Stimulated activated naive CD4-positive, alpha-beta T cell (primary cell): ENCODE data around the gene TAF1.
A peak's percentile ranks its signal among the peaks of the same experiment; 100 is the strongest.
"Not testable (repeated sequence)": the region's sequence is repeated elsewhere in the genome, so short reads cannot be mapped to it uniquely, and the experiment has no call there.

Experiments used
- DNase-seq, 6 experiments: peaks; one replicate each; lab custom pipeline; 2025; lab: John Stamatoyannopoulos, UW

The TAF1 gene

GRCh38 chrX:71439420-71439819 is 73.3 kb downstream of the TAF1 start:
- no peak for DNase-seq

- no peak for DNase-seq
These were observed 73.7 kb downstream of the TAF1 start for GRCh38 chrX:71439896-71440295.

GRCh38 chrX:71440401-71440800 is 74.2 kb downstream of the TAF1 start:
- DNase-seq: no peak

GRCh38 chrX:71441809-71442208 is 75.7 kb downstream of the TAF1 start:
- DNase-seq: not testable (repeated sequence)

GRCh38 chrX:71450433-71451106 is 84.4 kb downstream of the TAF1 start:
- no peak for DNase-seq

- not testable (repeated sequence) for DNase-seq
These were observed 85.4 kb downstream of the TAF1 start for GRCh38 chrX:71451518-71451917.

- no peak for DNase-seq
These were observed 86.9 kb downstream of the TAF1 start for GRCh38 chrX:71453056-71453455.

GRCh38 chrX:71454222-71454621 is 88.1 kb downstream of the TAF1 start:
- DNase-seq: no peak

GRCh38 chrX:71458866-71459265 is 92.7 kb downstream of the TAF1 start:
- DNase-seq: no peak

- DNase-seq: no peak
These were observed 98.8 kb downstream of the TAF1 start for GRCh38 chrX:71464968-71465367.

- DNase-seq: no peak
These were observed 100.9 kb downstream of the TAF1 start for GRCh38 chrX:71466979-71467523.

GRCh38 chrX:71475785-71476540 is 109.8 kb downstream of the TAF1 start:
- DNase-seq: no peak

GRCh38 chrX:71482228-71482958 is 116.2 kb downstream of the TAF1 start:
- no peak for DNase-seq

- DNase-seq: no peak
These were observed 121.7 kb downstream of the TAF1 start for GRCh38 chrX:71487814-71488213.

GRCh38 chrX:71489540-71489939 is 123.4 kb downstream of the TAF1 start:
- DNase-seq: no peak

- DNase-seq: peak; percentile 7 to 63 (median 36)
These were observed 126.3 kb downstream of the TAF1 start for GRCh38 chrX:71492231-71493065.

GRCh38 chrX:71493111-71493613 is 127.0 kb downstream of the TAF1 start:
- no peak for DNase-seq

GRCh38 chrX:71495979-71496378 is 129.8 kb downstream of the TAF1 start:
- not testable (repeated sequence) for DNase-seq

GRCh38 chrX:71496476-71496875 is 130.3 kb downstream of the TAF1 start:
- no peak for DNase-seq

- DNase-seq: not testable (repeated sequence)
These were observed 135.9 kb downstream of the TAF1 start for GRCh38 chrX:71502080-71502479.

GRCh38 chrX:71504346-71504745 is 138.2 kb downstream of the TAF1 start:
- DNase-seq: no peak
